Measurements from ENCODE around the gene CYP3A7.
A peak's percentile ranks its signal among the peaks of the same experiment; 100 is the strongest.
"Not testable (repeated sequence)": the region's sequence is repeated elsewhere in the genome, so short reads cannot be mapped to it uniquely, and the experiment has no call there.

CYP3A7 gene

DNA sequence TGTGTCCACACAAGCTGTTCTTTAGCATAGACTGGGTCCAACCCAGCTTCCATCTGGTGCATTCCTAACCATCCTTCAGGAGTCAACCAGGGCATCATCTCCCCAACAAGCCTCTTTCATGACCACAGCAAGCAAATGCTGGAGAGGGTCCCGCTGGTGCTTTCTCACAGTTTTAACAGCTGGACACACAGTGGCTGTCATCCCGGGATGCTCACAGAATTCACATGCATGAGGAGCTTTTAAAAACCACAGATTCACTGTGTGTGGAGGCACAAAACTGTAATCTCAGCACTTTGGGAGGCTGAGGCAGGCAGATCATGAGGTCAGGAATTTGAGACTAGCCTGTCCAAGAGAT lies 6.4 kb upstream of the CYP3A7 start:
- no peak for DNase-seq (ENCODE audit: low spot score)

DNA sequence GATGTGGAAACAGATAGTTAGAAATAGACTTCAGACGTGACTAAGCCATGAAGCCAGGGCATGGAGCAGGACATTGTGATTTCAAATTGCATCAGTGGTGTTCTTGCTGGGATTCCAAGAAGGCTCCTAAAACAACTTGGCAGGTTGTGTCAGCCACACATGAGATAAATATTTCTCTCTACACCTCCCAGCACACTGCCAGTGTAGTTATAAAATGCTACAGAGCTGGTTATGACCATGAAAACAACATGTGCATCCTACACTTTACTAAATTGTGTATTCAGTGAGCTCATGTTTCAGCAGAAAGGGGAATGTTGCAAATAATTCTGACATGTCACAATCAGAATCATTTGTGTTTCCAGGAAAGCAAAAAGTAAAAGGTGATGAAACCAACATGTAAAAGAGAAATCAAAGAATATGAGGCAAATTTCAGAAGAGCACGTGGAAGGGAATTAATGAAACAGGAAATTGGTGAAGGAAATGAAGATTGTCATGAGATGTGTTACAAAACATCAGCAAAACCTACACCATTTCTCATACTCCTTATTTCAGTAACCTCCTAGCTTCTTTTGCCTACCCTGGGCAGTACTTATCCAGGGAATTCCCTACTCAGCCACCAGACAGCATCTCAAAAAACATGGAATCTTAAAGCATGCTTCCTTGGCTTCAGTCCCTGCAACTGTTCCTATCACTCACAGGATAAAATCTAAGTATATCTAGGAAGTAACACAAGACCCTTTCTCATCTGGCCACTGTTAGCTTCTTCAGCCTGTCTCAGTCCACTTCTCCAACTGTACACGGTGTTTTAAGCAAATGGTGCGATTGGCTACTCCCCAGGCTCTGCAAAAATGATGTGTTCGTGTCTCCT lies 5.8 kb upstream of the CYP3A7 start:
- no peak for DNase-seq (ENCODE audit: low spot score)

DNA sequence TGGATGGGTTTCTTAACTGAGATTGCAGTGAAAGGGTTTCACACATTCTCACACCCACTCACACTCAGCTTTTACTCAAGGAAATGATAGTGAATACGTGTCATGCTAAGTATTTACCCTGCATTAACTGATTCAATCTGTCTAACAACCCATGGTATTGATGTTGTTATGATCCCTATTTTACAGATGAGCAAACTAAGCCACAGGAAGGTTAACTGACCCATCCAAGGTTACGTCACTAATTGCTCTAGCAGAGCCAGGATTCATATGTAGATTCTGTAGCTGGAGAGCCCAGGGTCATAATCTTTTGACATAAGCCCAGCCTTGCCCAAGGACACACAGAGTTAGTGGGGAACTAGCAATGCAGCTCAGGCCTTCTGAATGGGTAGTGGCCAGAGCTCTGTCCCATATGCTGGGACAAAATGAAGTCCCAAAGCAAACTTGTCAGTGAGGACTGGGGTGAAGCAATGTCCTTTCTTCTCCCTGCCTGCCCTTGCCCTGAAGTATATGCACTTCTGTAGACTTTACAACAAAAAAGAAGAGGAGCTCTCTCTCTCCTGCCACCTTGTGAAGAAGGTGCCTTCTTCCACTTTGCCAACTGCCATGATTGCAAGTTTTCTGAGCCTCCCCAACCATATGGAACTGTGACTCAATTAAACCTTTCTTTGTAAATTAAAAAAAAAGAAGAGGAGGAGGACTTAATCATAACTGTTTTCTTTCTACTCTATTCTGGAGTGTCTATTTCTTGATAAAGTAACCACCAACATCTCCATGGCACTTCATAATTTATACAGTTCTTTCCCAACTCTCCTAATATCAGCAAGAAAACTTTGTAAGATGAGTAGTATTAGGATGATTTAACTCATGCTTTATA lies 4.9 kb upstream of the CYP3A7 start:
- DNase-seq (ENCODE audit: low spot score) = no peak

DNA sequence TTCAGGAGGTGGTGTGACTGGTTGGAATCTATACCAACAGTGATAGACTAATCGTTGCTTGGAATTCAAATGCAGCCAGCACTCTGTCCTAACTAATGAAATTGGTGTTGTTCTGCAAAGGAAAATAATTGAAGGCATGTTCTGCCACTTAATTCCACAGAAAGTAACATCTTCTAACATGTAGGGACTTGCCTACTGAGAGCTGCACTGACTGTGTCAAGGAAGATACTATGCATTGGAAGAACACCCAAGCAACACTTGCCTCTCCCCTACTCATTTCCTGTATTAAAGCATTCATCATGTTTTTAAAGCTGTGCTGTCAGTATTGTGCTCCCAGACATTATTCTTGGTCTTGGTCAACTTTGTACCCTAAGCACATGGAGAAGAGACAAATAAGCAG lies 2.7 kb upstream of the CYP3A7 start:
- DNase-seq (ENCODE audit: low spot score) = no peak

DNA sequence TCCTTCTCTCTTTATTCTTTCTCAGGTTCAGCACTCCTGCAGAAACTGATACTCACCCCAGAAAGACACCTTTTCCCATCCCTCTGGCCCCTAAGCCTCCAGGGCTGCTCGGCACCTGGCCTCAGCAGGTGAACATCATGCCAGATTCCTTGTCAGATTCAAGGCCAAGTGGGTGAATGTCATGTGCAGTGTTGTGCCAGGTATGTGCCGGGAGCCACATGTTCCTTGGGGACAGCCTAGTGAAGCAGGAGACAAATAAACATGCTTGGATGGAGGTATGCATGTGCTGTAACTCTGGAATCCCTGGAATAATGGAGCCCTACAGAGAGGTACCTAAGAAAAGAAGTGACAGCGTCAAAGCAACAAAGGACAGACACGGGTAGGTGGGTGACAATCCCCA lies 1.7 kb upstream of the CYP3A7 start:
- DNase-seq (ENCODE audit: low spot score) = not testable (repeated sequence)

DNA sequence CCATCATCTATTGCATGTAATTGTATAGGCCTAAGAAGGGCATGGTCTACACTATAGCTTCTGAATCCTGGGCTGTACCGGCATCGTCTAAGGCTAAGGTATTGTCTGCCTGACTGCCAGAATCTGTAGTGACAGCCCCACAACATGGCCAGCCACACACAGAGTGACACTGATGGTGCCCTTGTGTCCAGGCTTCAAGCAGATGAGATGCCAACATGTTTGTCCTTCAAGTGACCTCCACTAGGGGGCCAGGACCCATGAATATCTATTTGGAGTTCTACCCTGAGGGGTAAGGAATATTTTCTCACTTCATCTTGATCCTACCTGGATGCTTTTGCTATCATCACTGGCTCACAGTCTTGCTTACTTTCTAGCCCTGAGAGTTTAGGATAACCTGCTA lies 1.5 kb downstream of the CYP3A7 start:
- peak; percentile 40 for DNase-seq (ENCODE audit: low spot score)

DNA sequence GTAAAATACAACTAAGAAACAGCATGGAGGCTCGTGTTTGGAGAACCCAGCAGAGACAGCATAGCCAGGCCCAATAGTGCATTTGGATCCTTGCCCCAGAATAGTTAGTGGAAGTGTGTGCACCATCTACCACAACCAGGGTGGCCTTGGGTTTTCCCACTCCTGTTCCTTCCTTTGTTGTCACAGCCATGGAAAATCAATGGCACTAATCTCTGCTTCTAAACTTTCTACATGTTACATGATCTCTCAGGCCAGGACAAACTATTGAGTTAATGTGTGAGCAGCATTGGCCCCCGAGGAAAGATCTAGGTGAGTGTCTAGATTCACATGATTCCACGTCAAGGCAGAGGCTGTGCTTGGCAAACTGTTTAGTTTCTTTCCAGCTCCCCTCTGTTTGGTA lies 2.0 kb downstream of the CYP3A7 start:
- no peak for DNase-seq (ENCODE audit: low spot score)

DNA sequence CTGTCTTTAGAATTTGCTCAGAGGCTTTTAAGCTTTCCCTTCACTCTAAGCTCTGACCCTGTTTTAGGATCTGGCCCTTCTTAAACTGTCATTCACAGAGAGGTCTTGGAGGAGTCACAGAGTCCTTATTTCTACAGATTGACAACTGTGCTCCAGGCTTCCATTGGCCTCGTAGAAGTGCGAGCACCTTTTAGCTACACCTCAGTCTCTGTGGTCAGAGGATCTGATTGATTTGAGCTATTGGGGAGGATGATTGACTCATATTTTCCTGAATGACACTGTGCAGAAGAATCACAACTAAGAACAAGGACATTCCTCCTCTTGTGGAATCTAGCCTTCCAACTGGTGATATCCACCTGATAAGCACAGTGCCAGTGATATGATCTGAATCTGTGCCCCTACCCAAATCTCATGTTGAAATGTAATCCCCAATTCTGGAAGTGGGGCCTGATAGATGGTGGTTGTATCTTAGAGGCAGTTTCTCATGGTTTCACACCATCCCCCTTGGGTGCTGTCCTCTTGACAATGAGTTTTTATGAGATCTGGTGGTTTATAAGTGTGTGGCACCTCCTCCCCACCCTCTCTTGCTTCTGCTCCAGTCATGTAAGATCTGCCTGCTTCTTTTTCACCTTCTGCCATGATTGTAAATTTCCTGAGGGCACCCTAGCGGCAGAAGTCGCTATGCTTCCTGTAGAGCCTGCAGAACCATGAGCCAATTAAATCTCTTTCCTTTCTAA lies 3.2 kb downstream of the CYP3A7 start:
- no peak for DNase-seq (ENCODE audit: low spot score)

DNA sequence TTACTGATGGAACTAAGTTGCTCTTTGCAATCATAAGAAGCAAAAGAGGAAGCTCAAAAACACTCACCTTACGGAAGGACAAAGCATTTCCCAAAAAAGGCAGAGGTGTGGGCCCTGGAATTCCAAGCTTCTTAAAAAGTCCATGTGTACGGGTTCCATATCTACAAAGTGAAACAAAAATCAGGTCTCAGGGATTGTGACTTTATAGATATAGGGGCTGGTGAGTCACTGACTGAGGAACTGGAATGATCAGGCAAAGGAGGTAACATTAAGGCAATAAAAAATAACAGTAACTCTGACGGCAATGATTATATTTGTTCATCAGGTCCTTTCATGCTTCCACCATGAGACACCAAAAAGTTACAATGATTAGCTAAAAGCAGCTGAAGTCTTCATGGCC lies 4.0 kb downstream of the CYP3A7 start:
- no peak for DNase-seq (ENCODE audit: low spot score)

DNA sequence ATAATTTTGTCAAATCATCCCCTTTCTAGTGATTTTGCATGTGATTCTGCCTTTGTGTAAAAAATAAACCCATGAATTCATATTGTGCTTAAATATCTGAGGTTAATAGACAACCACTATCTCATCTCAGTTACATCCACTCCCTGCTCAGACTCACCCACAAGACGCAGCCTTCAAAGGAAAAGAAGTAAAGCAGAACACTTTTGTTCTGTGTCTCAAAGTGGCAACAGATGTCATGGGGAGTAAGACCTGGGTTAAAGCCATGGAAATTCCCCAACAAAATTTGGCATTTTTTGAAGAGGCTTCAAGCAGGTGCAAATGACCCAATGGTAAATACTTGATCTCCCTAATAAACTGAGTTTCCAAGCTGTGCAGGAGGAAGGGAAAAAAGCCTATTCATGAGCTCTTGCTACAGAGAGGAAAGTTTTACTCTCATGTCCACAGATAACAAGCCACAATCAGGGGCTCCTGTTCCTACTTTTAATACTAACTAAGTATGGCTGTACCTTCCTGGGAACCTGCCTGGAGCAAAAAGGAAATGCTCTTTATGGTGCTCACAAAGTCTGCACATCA lies 4.7 kb downstream of the CYP3A7 start:
- no peak for DNase-seq (ENCODE audit: low spot score)

DNA sequence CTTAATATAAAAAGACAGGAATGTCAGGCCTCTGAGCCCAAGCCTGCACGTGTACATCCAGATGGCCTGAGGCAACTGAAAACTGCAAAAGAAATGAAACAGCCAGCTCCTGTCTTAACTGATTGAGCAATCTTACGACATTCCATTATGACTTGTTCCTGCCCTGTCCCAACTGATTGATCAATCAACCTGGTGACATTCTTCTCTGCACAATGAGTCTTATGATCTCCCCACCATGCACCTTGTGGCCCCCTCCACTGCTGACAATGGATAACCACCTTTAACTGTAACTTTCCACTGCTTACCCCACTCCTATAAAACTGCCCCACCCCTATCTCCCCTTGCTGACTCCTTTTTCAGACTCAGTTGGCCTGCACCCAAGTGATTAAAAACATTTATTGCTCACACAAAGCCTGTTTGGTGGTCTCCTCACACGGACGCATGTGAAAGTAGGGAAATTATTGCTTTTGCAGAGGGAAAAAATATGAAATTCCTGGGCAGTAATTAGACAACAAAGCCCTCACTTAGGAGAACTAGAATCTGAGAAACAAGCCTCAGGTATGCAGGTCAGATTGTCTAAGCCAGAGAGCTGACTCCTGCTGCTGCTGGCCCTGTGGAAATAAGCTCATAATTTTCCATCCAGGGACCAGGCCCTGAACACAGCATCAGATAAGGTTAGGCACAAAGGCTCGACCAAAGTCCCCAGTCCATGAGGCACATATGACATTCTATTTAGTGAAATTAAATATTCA lies 5.3 kb downstream of the CYP3A7 start:
- no peak for DNase-seq (ENCODE audit: low spot score)

DNA sequence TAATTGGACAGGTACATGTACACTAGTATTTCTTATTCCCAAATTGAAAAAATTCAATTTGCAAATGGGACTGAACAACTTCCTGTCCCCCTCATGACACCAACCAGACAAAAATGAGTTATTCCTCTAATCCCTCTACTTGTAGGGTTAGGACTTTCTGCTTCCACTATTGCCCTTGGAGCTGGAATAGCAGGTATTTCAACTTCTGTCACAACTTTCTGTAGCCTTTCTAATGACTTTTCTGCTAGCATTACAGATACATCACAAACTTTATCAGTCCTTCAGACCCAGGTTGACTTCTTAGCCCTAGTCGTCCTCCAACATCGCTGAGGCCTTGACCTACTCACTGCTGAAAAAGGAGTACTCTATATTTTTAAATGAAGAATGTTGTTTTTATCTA lies 6.4 kb downstream of the CYP3A7 start:
- DNase-seq (ENCODE audit: low spot score) = no peak

DNA sequence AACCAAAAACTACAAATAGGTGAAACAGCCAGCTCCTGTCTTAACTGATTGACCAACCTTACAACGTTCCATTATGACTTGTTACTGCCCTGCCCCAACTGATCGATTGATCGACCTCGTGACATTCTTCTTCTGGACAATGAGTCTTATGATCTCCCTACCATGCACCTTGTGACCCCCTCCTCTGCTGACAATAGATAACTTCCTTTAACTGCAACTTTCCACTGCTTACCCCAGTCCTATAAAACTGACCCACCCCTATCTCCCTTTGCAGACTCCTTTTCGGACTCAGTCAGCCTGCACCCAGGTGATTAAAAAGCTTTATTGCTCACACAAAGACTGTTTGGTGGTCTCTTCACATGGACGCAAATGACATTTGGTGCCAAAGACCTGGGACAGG lies 11.8 kb downstream of the CYP3A7 start:
- not testable (repeated sequence) for DNase-seq (ENCODE audit: low spot score)

DNA sequence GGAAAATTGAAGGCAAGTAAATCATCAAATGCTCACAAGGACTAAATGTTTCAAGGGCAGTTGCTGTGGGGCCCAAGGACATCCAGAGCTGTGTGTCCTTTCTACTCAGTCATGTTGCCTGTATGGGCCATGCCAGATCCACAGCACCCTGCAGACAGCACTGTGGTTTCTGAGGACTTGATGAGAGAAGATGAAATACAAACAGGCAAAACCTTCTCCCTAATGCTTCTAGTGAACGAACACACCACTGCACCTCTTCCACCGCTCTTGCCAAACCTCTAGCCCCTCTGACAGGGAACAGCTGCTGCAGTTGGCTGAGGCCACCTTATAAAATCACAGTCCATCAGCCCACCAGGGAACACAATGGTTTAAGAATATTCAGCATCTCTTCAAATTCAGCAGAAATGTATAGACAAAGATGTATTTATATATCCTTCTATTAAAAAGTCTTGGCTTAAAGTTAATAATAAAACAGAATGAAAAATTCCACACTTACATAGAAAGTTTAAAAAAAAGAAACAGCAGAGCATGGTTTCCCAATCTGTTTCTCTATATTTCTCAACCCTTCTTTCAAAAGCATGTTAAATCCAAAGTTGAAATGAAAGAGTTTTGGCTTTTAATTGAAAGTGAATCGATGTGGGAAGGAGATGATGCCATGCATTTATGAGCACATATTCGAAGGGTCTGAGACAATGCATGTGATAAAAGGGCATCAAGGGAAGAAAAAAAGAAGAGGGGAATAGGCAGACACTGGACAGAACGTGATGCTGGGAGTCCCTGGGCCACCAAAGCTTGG lies 14.0 kb downstream of the CYP3A7 start:
- no peak for DNase-seq (ENCODE audit: low spot score)

DNA sequence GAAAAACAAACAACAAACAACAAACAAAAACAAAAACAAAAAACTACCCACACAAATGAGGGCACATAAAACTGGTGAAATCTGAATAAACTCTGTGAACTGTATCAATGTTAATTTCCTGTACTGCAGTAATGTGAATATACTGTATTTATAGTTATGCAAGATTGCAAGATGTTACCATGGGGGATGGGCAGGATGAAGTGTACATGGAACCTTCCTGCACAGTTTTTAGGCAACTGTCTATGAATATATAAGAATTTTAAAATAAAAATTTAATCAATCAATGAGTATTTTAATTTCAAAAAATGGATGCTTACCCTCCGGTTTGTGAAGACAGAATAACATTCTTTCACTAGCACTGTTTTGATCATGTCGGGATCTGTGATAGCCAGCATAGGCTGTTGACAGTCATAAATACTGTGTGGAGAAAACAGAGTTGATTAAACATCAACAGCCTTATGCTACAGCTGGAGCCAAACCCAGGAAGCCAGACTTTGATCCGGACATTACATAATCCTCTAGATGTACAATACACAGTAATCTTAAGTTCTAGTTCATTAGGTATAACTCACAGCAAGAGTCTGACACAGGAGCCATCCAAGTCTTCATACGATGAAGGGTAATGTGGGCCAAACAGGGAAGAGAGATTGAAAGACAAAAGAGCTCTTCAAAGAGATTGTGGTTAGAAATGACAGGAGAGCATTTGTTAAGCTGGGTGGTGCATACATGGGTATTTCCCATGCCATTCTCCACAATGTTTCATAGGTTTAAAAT lies 14.8 kb downstream of the CYP3A7 start:
- DNase-seq (ENCODE audit: low spot score) = no peak

DNA sequence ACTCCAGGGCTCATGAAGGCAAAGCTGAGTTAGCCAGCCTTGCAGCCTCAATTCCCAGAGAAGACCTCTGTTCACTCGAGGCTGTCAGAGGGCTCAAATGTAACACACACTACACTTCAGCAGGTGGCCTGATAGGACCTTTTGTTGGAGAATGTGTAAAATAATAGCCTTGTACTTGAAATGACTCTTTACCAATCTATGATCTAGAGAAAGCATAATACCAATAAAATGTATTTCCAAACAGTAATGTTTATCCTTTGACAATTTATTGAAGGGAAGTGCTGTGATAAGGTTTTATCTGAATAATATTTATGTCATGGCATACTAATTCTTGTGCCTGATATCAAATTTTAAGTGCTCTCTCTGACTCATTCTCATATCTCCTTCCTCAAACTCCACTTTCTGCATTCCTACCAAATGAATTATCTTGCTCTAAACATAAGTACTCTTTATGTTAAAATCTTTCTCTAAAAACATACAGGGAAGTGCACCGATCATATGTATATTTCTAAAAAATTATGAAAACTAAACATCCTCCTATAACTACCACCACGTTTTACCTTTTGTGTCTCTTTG lies 20.9 kb downstream of the CYP3A7 start:
- DNase-seq (ENCODE audit: low spot score) = no peak

DNA sequence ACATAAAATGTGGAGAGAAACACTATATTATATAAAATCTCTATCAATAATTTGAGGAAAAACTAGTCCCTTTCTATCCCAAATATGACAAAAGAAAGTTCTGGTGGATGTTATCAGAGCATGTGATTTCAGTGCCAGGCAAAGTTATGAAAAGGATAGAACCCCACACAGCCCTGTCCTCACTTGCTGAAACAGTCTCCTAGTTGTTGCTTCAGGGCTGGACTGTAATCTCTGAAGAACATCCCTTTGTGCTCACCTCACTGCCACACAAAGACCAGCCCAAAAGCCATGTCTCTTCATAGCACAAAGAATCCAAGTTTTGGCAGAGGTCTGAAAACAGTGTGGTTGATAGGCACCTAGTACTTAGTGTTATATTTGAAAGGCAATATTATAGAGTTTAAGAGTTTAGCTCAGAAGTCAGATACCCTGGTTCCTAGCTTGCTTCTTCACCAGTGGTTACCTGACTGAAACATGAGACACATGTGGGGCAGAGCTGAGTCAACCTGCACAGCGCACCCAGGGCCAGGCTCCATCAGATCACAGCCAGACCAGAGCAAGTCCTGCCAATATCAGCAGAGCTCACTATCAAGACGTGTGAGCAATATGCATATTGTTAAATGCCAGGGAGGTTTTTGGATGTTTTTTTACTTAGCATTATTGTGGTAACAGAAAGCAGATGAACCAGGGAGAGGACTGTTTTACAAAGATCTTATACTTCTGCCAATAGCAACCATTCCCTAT lies 25.0 kb downstream of the CYP3A7 start:
- no peak for DNase-seq (ENCODE audit: low spot score)

DNA sequence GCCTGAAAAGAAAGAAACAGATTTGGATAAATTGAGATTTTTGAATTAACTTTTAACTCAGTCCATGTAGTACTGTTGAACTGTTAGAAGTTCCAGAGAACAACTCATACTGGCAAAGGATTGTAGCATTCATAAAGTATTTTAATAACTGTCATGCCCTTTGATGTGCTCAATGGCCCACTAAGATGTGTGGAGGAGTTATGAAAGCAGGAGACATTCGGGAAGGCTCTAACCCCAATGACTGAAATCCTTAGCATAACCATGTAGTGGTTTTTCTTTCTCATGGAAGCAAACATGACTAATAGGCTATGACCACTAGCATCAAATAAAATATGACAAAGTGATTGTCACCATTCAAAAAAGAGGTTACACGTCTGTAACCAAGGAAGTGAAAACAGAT lies 25.7 kb downstream of the CYP3A7 start:
- no peak for DNase-seq (ENCODE audit: low spot score)

DNA sequence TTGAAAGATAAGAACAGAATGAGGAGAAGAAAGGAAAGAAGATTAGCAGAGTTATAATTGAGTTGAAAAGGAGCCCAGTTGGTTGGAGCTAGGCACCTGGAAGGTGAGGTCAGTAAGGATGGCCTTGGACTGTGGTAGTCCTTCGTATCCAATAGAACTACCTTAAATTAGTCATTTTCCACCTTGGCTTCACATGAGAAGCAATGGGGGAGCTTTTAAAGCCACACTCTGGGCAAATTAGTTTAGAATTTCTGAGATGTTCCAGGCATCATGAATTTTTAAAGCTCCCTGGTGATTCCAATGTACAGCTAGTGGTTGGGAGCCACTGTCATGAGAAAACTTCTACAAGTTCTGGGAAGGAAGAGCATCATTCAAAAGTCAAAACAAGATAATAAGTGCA lies 27.9 kb downstream of the CYP3A7 start:
- no peak for DNase-seq (ENCODE audit: low spot score)

All from iPS-NIHi11 (cell line).